Activated gamma-delta T cell (primary cell): Measurements from ENCODE around the gene ELK1.
"Not testable (repeated sequence)": the region's sequence is repeated elsewhere in the genome, so short reads cannot be mapped to it uniquely, and the experiment has no call there.

Experiments
- DNase-seq: peaks from one replicate; lab custom pipeline; 2025; lab: John Stamatoyannopoulos, UW

The ELK1 gene

GRCh38 chrX:47611926-47612325, 38.4 kb downstream of the ELK1 start:
- no peak for DNase-seq

GRCh38 chrX:47611489-47611888, 38.9 kb downstream of the ELK1 start:
- DNase-seq, result no peak

- DNase-seq, result no peak
These were observed 39.9 kb downstream of the ELK1 start for GRCh38 chrX:47610511-47610910.

GRCh38 chrX:47608130-47608810, 42.1 kb downstream of the ELK1 start:
- DNase-seq, result no peak

GRCh38 chrX:47607091-47607490, 43.3 kb downstream of the ELK1 start:
- no peak for DNase-seq

- no peak for DNase-seq
These were observed 45.3 kb downstream of the ELK1 start for GRCh38 chrX:47605024-47605423.

GRCh38 chrX:47603125-47603524, 47.2 kb downstream of the ELK1 start:
- DNase-seq, result not testable (repeated sequence)

- no peak for DNase-seq
These were observed 53.1 kb downstream of the ELK1 start for GRCh38 chrX:47597222-47597621.

GRCh38 chrX:47596256-47596655, 54.1 kb downstream of the ELK1 start:
- no peak for DNase-seq

- DNase-seq, result no peak
These were observed 54.6 kb downstream of the ELK1 start for GRCh38 chrX:47595716-47596251.

GRCh38 chrX:47593522-47593921, 56.8 kb downstream of the ELK1 start:
- DNase-seq, result no peak

GRCh38 chrX:47590984-47591383, 59.4 kb downstream of the ELK1 start:
- DNase-seq, result no peak

GRCh38 chrX:47587906-47588735, 62.2 kb downstream of the ELK1 start:
- DNase-seq, result no peak

GRCh38 chrX:47587091-47587891, 63.1 kb downstream of the ELK1 start:
- DNase-seq, result no peak

GRCh38 chrX:47586043-47586787, 64.1 kb downstream of the ELK1 start:
- DNase-seq, result no peak
